HG02981 (cell line): Measurements from ENCODE around the gene PRCC.

Experiments used
- ATAC-seq: cut with Tn5 transposase; IDR thresholded peaks from one replicate; pipeline ENCODE4 v1.9.1; 2021; ENCODE audit warnings: mild to moderate bottlenecking, moderate library complexity; ENCODE audit not compliant: unreplicated experiment

The PRCC gene

GRCh38 chr1:156840186-156840897 lies 73.0 kb downstream of the PRCC start:
- ATAC-seq = no peak

GRCh38 chr1:156840898-156841279 lies 73.6 kb downstream of the PRCC start:
- ATAC-seq = no peak

- ATAC-seq = no peak
These were observed 74.0 kb downstream of the PRCC start for GRCh38 chr1:156841295-156841855.

- ATAC-seq = no peak
These were observed 75.4 kb downstream of the PRCC start for GRCh38 chr1:156842618-156843300.

- no peak for ATAC-seq
These were observed 76.8 kb downstream of the PRCC start for GRCh38 chr1:156844102-156844501.

GRCh38 chr1:156844638-156845037 lies 77.3 kb downstream of the PRCC start:
- ATAC-seq = no peak

- ATAC-seq = no peak
These were observed 78.0 kb downstream of the PRCC start for GRCh38 chr1:156845055-156845952.

GRCh38 chr1:156845953-156846545 lies 78.7 kb downstream of the PRCC start:
- ATAC-seq = no peak

- ATAC-seq = no peak
These were observed 79.3 kb downstream of the PRCC start for GRCh38 chr1:156846643-156847042.

- no peak for ATAC-seq
These were observed 80.5 kb downstream of the PRCC start for GRCh38 chr1:156847591-156848460.

- ATAC-seq = no peak
These were observed 81.3 kb downstream of the PRCC start for GRCh38 chr1:156848461-156849150.

GRCh38 chr1:156849151-156849496 lies 81.8 kb downstream of the PRCC start:
- no peak for ATAC-seq
